Esophagus squamous epithelium (tissue), 4 donors: ENCODE results near the gene CADM2.

Source experiments
- CTCF ChIP-seq, 6 experiments: fragments of 450-650 bp in 4 of 6; fragments of 200-600 bp in 2 of 6; sonication (generic) in 2 of 6; IDR thresholded peaks; one replicate each; pipeline ENCODE4 v1.5.1; 2016 to 2019; ENCODE audit warnings: antibody characterized with exemption in 6 of 6, mild to moderate bottlenecking in 4 of 6, moderate library complexity in 4 of 6
- POLR2A ChIP-seq, 4 donors: fragments of 450-650 bp; IDR thresholded peaks; one replicate each; pipeline ENCODE4 v1.6.1; 2017; ENCODE audit warnings: antibody characterized with exemption in 4 of 4, mild to moderate bottlenecking in 4 of 4, moderate library complexity in 3 of 4

DNA sequence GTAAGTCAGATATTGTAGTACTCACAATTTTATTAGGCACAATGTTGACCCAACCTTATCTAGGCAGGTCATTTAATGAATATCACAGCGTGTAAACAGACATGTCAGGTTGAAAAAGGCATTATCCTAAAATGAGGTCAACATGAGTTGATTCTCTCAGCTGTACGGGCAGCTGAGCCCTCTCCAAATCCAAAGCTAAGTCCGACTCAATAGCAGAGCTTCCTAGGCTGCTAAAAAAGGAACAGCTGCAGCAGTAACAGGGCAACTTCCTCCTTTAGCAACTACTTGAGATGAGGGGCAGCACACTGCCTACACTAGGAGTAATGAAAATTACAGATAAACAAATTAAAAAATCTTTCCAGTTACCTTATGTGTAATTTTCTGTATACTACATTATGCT lies 189.2 kb downstream of the CADM2 start:
- TF ChIP-seq CTCF (IDR thresholded peaks at IDR 0.05) (no peak), POLR2A (IDR thresholded peaks at IDR 0.05) (no peak)
